ENCODE data around the gene OSBP2.

Gene OSBP2

DNA sequence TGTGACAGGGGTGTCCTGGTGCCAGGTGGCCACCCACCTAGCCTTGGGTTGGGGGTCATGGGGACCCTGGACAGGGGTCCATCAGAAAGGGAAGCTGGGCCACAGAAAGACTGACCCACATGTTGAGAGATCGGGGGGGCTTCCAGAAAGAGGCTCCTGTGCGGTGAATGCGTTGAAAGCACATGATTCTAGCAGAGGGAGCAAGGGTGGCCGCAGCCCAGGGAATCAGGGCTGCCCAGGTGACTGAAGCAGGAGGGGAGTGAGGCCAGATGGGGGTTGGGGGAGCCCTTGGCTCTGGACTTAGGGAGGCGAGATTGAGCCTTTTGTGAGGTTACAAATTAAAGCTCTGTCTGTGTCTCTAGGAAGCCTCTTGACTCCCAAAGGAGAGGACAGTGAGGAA is 193.2 kb downstream of the OSBP2 start:
- H3K27me3 ChIP-seq, result no peaks in the 10 kb centered on the region
- DNase-seq, result peak in 1 of 2 donors; percentile 15
- no peak overlapping the region for H3K27ac ChIP-seq
- H3K4me1 ChIP-seq, result no peaks in the 10 kb centered on the region
- peaks cover 0 to 37% (median 5%) of the 10 kb centered on the region in 3 donors for H3K36me3 ChIP-seq
- TF ChIP-seq, protein P1, sequence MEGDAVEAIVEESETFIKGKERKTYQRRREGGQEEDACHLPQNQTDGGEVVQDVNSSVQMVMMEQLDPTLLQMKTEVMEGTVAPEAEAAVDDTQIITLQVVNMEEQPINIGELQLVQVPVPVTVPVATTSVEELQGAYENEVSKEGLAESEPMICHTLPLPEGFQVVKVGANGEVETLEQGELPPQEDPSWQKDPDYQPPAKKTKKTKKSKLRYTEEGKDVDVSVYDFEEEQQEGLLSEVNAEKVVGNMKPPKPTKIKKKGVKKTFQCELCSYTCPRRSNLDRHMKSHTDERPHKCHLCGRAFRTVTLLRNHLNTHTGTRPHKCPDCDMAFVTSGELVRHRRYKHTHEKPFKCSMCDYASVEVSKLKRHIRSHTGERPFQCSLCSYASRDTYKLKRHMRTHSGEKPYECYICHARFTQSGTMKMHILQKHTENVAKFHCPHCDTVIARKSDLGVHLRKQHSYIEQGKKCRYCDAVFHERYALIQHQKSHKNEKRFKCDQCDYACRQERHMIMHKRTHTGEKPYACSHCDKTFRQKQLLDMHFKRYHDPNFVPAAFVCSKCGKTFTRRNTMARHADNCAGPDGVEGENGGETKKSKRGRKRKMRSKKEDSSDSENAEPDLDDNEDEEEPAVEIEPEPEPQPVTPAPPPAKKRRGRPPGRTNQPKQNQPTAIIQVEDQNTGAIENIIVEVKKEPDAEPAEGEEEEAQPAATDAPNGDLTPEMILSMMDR (IDR thresholded peaks at IDR 0.05), result no peak
- no peak overlapping the region for H3K4me3 ChIP-seq
- H3K9me3 ChIP-seq, result no peaks in the 10 kb centered on the region
- intact Hi-C loops (cut with DNase I; ENCODE audit: low total_unique reads), result no loop called here

DNA sequence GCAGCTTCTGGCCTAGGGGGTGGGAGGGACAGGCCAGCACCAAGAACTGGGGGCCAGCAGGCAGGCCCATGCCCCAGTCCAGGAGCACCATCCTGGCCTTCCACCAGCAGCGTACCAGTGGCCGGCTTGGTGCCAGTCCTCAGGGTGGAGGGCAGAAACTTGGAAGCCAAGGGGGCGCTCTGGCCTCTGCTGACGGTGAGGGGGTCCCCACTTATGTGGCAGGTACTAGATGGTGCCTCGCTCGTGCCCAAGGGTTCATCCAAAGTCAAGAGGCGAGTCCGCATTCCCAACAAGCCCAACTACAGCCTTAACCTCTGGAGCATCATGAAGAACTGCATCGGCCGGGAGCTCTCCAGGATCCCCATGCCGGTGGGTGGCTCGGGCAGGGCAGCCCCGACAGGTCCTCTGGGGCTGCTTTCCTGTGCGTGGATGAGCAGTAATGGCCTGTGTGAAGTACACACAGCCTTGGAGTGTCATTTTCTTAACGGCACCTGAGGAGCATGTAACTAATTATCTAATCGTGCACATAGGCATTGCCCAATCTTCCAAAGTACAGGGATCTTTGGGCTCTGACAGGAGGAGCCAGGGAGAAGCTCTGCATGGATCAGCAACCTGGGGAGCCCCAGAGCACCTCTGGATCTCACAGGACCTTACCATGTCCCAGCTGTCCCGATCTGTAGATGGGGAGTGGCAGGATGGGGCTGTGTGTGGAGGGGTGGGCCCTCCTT is 194.8 kb downstream of the OSBP2 start:
- H3K9me3 ChIP-seq, result no peaks in the 10 kb centered on the region
- intact Hi-C loops (cut with DNase I; ENCODE audit: low total_unique reads), result no loop called here
- H3K27ac ChIP-seq, result no peak overlapping the region
- H3K4me1 ChIP-seq, result no peaks in the 10 kb centered on the region
- H3K4me3 ChIP-seq, result no peak overlapping the region
- DNase-seq, result peak; percentile 13 to 43
- H3K27me3 ChIP-seq, result no peaks in the 10 kb centered on the region
- H3K36me3 ChIP-seq, result peaks cover 0 to 51% (median 9%) of the 10 kb centered on the region in 3 donors
- TF ChIP-seq, protein P1 (IDR thresholded peaks at IDR 0.05), result no peak

DNA sequence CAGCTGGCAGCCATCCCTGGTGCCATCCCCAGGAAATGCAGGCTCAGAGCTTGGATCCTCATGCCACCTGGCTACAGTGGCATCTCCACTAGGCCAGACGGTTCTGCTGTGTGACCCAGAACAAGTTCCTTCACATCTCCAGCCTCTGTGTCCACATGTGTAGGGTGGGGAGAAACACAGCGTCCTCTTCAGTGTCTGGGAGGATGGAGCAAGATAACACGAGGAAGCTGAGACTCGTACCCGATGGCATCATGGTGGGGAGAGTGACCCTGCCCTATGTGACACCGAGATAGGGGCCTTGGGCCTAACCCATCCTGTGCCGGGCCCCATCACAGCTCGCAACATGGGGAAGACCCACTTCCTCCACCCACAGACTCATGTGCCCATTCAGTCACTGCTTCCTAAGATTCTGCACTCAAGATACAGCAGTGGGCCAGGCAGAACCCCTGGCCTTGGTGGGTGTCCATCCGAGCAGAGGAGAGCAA is 195.4 kb downstream of the OSBP2 start:
- no peak overlapping the region for H3K27ac ChIP-seq
- TF ChIP-seq, protein P1 (IDR thresholded peaks at IDR 0.05), result no peak
- intact Hi-C loops (cut with DNase I; ENCODE audit: low total_unique reads), result no loop called here
- H3K36me3 ChIP-seq, result peaks cover 0 to 52% (median 9%) of the 10 kb centered on the region in 3 donors
- no peak overlapping the region for H3K4me3 ChIP-seq
- H3K27me3 ChIP-seq, result no peaks in the 10 kb centered on the region
- H3K4me1 ChIP-seq, result no peaks in the 10 kb centered on the region
- H3K9me3 ChIP-seq, result no peaks in the 10 kb centered on the region
- DNase-seq, result peak in 1 of 2 donors; percentile 27

DNA sequence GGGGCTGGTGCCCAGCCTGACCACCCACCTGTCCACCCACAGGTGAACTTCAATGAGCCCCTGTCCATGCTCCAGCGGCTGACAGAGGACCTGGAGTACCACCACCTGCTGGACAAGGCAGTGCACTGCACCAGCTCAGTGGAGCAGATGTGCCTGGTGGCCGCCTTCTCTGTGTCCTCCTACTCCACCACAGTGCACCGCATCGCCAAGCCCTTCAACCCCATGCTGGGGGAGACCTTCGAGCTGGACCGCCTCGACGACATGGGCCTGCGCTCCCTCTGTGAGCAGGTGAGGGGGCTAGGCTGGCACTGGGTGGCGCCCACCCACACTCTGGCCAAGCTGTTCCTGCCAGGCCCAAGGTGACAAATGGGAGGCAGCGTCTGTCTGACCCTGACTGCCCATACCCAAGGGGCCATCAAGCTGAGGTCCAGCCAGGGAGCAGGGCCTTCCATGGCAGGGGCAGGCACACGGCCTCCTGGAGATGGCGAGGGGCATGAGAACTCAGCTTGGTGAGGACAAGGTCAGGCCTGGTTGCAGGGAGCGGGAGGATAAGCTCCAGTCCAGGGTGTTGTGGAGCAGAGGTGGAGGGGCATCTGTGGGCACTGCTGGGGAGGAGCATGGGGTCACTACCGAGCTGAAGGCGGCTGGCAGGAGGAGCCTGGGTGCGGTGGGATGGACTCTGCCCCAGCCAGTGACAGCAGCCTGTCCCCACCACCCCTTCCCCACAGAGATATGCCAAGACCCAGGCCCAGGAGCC is 196.2 kb downstream of the OSBP2 start:
- H3K4me1 ChIP-seq, result no peaks in the 10 kb centered on the region
- intact Hi-C loops (cut with DNase I; ENCODE audit: low total_unique reads), result no loop called here
- H3K27me3 ChIP-seq, result no peaks in the 10 kb centered on the region
- H3K36me3 ChIP-seq, result peaks cover 0 to 52% (median 9%) of the 10 kb centered on the region in 3 donors
- TF ChIP-seq, protein P1 (IDR thresholded peaks at IDR 0.05), result peak; percentile 37 to 56
- H3K9me3 ChIP-seq, result no peaks in the 10 kb centered on the region
- H3K27ac ChIP-seq, result no peak overlapping the region
- H3K4me3 ChIP-seq, result no peak overlapping the region
- DNase-seq, result peak; percentile 20 to 66

DNA sequence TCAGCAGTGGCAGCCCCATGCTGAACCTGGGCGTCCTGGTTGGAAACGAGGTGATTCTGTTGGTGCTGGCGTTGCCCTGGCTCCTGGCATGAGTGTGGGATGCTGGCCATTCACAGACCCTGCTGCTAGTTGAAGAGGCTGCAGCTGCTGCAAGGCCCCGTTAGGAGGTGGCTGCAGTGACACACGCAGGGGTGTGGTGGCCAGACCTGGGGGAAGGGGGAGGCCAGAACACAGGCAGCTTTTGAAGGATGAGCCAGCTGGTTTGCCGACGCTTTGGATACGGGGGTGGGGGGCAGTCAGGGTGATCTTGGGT is 196.7 kb downstream of the OSBP2 start:
- intact Hi-C loops (cut with DNase I; ENCODE audit: low total_unique reads), result no loop called here

More for the DNA sequence above, 196.7 kb downstream of the OSBP2 start:
- H3K27me3 ChIP-seq, result no peaks in the 10 kb centered on the region
- peak in 1 of 2 donors; percentile 52 for DNase-seq
- no peaks in the 10 kb centered on the region for H3K9me3 ChIP-seq
- no peak overlapping the region for H3K4me3 ChIP-seq
- peaks cover 0 to 52% (median 9%) of the 10 kb centered on the region in 3 donors for H3K36me3 ChIP-seq
- H3K4me1 ChIP-seq, result no peaks in the 10 kb centered on the region
- TF ChIP-seq, protein P1 (IDR thresholded peaks at IDR 0.05), result no peak
- no peak overlapping the region for H3K27ac ChIP-seq
